ENCODE results near the gene HSPA2.
"Not testable (repeated sequence)": the region's sequence is repeated elsewhere in the genome, so short reads cannot be mapped to it uniquely, and the experiment has no call there.

HSPA2 gene

GRCh38 chr14:64562436-64562835 lies 21.9 kb downstream of the HSPA2 start:
- no peak for DNase-seq

- no peak for DNase-seq
Measured at GRCh38 chr14:64563696-64564095, 23.2 kb downstream of the HSPA2 start.

DNA sequence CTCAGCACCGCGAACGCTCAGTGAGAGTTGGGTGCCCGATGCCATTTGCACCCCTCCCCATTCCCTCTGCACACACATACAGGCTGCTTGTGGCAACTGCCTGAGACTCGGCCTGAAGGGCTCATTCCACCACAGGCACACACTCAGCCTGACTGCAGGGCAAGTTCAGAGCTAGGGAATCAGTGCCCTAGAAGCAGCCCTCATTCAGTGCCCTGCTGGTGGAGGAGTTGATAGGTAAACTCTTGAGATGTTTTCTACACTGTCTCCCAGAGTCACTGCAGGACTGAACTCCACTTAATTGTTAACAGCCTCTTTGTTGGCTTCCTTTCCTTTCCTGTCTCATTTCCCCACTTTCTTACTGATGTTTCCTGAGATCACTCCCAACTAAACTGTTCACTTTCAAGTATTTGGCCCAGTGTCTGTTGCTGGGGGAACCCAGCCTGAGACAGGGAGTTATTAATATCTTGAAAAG lies 26.1 kb downstream of the HSPA2 start:
- no peak for DNase-seq

DNA sequence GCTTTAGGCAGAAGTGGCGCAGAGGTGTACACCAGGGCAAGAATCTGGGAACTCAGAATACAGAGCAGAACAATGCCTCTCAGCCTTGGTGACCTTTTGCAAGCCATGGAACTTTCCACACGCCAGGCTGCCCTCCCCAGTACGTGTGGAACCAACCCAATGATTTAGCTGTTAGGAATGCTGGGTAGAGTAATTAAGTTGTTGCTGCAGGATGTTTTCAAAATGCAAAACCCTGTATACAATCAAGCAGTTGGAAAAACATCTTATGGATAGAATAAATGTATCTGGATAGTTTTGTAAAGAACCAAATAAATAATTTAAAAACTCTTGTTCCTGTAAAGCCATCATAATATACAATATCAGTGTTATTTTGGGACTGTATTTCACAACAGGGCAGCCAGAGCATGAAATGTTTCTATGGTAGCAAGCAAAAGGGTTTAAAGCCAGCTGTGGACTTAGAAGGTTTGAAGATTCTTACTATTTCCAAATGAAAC lies 28.6 kb downstream of the HSPA2 start:
- peak; percentile 79 for DNase-seq

DNA sequence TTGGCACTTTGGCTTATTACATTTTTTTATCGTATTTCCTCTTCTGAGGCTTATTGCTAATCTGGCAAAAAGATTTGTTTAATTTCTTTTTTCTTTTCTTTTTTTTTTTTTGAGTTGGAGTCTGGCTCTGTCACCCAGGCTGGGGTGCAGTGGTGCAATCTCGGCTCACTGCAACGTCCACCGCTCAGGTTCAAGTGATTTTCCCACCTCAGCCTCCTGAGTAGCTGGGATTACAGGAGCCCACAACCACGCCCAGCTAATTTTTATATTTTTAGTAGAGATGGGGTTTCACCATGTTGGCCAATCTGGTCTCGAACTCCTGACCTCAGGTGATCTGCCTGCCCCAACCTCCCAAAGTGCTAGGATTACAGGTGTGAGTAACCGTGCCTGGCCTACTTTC lies 29.1 kb downstream of the HSPA2 start:
- not testable (repeated sequence) for DNase-seq

- DNase-seq, result no peak
Measured at GRCh38 chr14:64572386-64573104, 32.0 kb downstream of the HSPA2 start.

DNA sequence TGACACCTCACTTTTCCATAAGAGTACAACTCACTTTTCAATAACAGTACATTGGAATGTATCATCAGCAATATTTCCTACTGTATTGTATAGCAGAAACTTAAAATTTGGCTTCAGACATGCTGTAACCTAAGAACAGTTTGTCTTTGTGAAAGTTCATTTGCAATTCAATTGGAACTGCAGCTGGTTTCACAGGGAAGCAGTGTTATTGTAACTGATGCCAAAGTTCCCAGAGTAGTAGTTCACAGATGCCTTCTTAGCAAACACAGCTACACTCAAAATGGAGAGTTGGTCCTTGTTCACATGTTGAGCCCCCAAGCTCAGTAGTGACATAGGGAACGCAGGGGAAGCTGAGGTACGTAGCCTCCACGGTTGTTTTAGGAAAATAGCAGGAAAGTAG lies 32.6 kb downstream of the HSPA2 start:
- DNase-seq, result no peak

GRCh38 chr14:64574371-64575107 lies 34.0 kb downstream of the HSPA2 start:
- no peak for DNase-seq

- no peak for DNase-seq
Measured at GRCh38 chr14:64577211-64577610, 36.7 kb downstream of the HSPA2 start.

DNA sequence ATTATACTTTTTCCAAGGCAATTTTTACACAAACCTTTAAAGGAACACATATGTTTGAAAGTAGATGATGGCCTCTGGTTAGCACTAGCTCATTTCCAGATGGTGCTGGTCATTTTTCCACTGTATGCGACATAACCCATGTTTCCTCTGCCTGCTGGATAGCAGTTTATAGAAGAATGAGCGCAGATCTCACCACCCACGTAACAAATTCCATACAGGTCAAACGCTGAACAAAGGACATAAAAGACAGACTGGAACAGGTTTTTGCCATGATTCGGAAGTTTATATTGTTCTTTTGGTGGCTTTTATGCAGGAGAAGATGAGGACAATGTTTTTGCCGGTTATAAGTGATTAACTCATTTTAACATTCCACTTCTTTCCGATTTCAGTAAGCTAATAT lies 39.9 kb downstream of the HSPA2 start:
- no peak for DNase-seq

- DNase-seq, result no peak
Measured at GRCh38 chr14:64581363-64581762, 40.8 kb downstream of the HSPA2 start.

GRCh38 chr14:64581817-64582216 lies 41.3 kb downstream of the HSPA2 start:
- DNase-seq, result no peak

DNA sequence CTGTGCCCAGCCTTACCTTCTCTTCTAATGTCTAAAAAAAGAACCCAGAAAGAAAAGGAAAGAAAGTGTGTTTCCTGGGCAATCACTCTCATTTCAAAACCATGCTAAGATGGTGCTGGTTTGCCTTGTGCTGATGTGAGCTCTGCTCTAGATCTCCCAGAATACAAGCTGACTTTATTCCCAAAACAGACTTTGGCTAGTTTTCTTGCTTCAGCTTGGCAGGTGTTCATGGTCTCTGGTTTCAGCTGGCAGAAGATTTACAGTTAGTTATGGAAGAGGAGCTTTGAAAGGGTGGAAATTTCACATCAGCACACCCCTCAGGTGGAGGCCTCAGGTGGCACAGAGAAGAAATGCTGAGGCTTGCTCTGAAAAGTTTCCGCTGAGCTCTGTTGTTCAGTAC lies 43.6 kb downstream of the HSPA2 start:
- DNase-seq, result no peak

GRCh38 chr14:64591809-64592208 lies 51.3 kb downstream of the HSPA2 start:
- peak; percentile 37 for DNase-seq
